Keratinocyte (primary cell): Measurements from ENCODE around the gene INPP5A.

Source experiments
- CTCF ChIP-seq, 3 experiments: IDR thresholded peaks in 1 of 3; conservative IDR thresholded peaks in 1 of 3; optimal IDR thresholded peaks in 1 of 3; 2 replicates in 2 of 3; 3 replicates in 1 of 3; pipeline versions ENCODE3 to v1.5.1; 2011; ENCODE audit warnings: low read length in 3 of 3, mild to moderate bottlenecking in 3 of 3, moderate library complexity in 2 of 3, control low read depth in 1 of 3, inconsistent platforms in 1 of 3; ENCODE audit not compliant: insufficient read depth in 2 of 3; ENCODE audit errors: extremely low read depth in 1 of 3
- EZH2 ChIP-seq: IDR thresholded peaks from one replicate; pipeline ENCODE4 v1.6.1; 2012; ENCODE audit warnings: inconsistent platforms, mild to moderate bottlenecking, low read length, moderate library complexity

- TF ChIP-seq CTCF (optimal IDR thresholded peaks at IDR 0.05 in 1 of 3, IDR thresholded peaks at IDR 0.05 in 1 of 3, conservative IDR thresholded peaks at IDR 0.05 in 1 of 3; ENCODE audit: extremely low read depth in 1 of 3, insufficient read depth in 2 of 3, low read length in 3 of 3) (no peak), EZH2 (no peak)
These were observed 89.4 kb downstream of the INPP5A start for GRCh38 chr10:132626761-132627665.
